Bronchial epithelial cell (primary cell): ENCODE results near the gene SLC22A15. TPM values are rescaled to one million over a fixed set of nuclear protein-coding genes. Genes with fewer than 3 reads are reported as not detected.
"Not testable (repeated sequence)": the region's sequence is repeated elsewhere in the genome, so short reads cannot be mapped to it uniquely, and the experiment has no call there.

Source experiments
- DNase-seq: peaks from one replicate; pipeline ENCODE4 v3.0.0-alpha.2; 2010; ENCODE audit warnings: low read depth
- FAIRE-seq: peaks from 2 replicates; lab custom pipeline; 2011; peaks lifted over from hg19 to GRCh38; lab: Jason Lieb, UNC
- H3K27me3 ChIP-seq: 2 replicates; pipeline ENCODE4 v1.5.1; 2011; ENCODE audit warnings: low read length; ENCODE audit not compliant: control insufficient read depth, insufficient read depth
- H3K36me3 ChIP-seq: 2 replicates; pipeline ENCODE4 v1.5.1; 2011; ENCODE audit warnings: low read length; ENCODE audit not compliant: control insufficient read depth, insufficient read depth
- H3K4me3 ChIP-seq: 2 replicates; pipeline ENCODE4 v1.5.1; 2011; ENCODE audit warnings: mild to moderate bottlenecking, low read depth, low read length, control low read depth
- CTCF ChIP-seq: IDR thresholded peaks from 2 replicates; pipeline ENCODE4 v1.5.1; 2011; ENCODE audit warnings: mild to moderate bottlenecking, moderate library complexity, low read length, control low read depth, inconsistent platforms; ENCODE audit not compliant: insufficient read depth, severe bottlenecking
- total RNA-seq: library from RNA; depleted of rRNA; stranded (reverse); fragments of >200 nt; gene quantifications from 2 replicates; pipeline ENCODE4 v1.2.1, GENCODE V29; 2014

The SLC22A15 gene
- total RNA-seq, 1 donor from 2014 or later = 22.6 TPM

DNA sequence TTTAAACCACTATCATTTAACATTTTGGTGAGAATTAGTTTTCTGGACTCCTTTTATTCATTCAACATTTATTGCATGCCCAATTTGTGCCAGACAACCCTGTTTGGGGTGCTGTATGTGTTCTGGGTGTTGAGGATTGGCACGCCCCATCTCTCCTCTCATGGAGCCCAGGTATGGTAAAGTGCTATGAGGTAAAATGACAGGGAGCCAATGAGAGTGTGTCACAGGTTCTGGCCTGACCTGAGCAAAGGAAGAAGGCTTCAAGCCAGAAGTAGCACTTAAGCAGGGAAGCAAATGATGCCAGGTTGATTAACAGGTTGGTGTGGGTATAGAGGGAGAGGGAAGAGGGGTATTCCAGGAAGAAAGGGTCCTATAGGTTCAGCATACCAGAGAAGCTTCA lies 21.1 kb upstream of the SLC22A15 start:
- Histone ChIP-seq H3K36me3 (no peaks in the 10 kb centered on the region), H3K4me3 (no peak overlapping the region), H3K27me3 (no peaks in the 10 kb centered on the region)
- FAIRE-seq (no peak), DNase-seq (no peak)
- TF ChIP-seq CTCF = no peak

DNA sequence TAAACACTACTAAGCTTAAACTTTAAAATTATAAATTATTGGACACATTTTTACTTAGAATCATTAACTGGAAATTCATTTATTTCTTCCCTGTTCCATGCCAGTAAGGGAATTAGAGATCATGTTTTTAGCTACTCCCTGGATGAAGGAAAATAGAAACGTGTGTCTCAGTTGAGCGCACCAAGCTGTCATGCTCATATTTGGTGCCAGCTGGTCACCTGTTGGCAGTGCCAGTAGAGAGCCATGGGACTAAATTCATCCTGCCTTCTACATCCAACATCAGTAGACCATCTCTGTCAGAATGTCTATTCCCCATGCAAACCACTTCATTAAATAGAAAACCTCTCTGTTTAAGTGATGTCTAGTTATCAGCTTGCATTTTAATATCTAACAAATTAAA lies 17.4 kb upstream of the SLC22A15 start:
- Histone ChIP-seq H3K27me3 (no peaks in the 10 kb centered on the region), H3K4me3 (no peak overlapping the region), H3K36me3 (no peaks in the 10 kb centered on the region)
- TF ChIP-seq CTCF = no peak
- FAIRE-seq (no peak), DNase-seq (no peak)

DNA sequence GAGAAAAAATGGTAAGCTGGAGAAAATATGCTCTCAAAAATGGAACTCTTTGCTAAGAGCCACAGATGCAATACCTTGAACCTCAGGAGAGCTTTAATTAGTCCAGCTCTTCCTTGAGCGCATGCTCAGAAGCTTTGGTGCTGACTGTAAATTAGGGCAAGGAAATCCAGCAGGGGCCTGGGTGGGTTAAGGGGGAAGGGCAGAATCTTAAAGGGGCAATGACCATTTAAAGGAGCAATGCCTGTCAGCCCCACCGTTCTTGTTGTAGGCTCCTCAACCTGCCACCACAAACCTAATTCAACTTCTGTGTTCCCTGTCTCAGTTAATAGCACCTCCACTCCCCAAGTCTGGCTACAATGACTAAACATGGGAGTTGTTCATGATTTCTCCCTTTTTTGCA lies 6.8 kb upstream of the SLC22A15 start:
- no peak for DNase-seq
- H3K4me3 ChIP-seq = no peak overlapping the region

DNA sequence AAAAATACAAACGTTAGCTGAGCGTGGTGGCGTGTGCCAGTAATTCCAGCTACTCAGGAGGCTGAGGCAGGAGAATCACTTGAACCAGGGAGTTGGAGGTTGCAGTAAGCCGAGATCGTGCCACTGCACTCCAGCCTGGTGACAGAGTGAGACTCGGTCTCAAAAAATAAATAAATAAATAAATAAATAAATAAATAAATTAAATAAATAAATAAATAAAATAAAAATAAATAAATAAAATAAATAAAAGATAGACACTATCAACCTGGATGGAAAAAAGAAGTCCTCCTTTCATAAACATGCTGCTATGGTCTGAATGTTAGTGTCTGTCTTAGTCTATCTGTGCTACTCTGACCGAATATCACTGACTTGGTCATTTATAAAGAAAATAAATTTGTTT lies 4.5 kb upstream of the SLC22A15 start:
- not testable (repeated sequence) for H3K4me3 ChIP-seq, H3K36me3 ChIP-seq, FAIRE-seq, H3K27me3 ChIP-seq, DNase-seq

More for the DNA sequence above, 6.8 kb upstream of the SLC22A15 start:
- H3K36me3 ChIP-seq = no peaks in the 10 kb centered on the region
- TF ChIP-seq CTCF = no peak
- FAIRE-seq = no peak
- H3K27me3 ChIP-seq = no peaks in the 10 kb centered on the region

DNA sequence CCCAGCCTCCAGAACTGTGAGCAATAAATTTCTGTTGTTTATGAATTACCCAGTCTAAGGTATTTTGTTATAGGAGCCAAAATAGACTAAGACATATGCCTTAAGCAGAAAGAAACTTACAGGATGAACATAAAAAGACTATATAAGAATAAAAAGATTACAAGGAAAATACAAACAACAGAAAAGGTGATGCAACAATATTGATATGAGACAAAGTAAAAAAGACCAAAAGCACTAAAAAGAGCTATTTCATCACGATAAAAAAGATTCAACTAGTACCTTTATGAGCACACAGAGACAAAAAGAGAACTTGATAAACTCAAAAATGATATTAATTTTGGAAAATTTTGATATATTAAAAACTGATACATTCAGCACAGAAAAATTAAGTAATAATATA lies 3.2 kb upstream of the SLC22A15 start:
- no peak for TF ChIP-seq CTCF
- H3K36me3 ChIP-seq = no peaks in the 10 kb centered on the region
- FAIRE-seq (no peak), DNase-seq (no peak)
- no peak overlapping the region for H3K4me3 ChIP-seq
- H3K27me3 ChIP-seq = no peaks in the 10 kb centered on the region

- peak overlapping the region; percentile 81 for H3K4me3 ChIP-seq
- DNase-seq = peak; percentile 41
- peaks cover 2% of the 10 kb centered on the region for H3K36me3 ChIP-seq
- H3K27me3 ChIP-seq = no peaks in the 10 kb centered on the region
- no peak for FAIRE-seq
- no peak for TF ChIP-seq CTCF
Observed at GRCh38 chr1:115975569-115976061, 698 bp upstream of the SLC22A15 start.
